HG02678 (cell line): ENCODE results near the gene NEBL.

ENCODE experiments used
- ATAC-seq: cut with Tn5 transposase; IDR thresholded peaks from one replicate; pipeline ENCODE4 v1.9.1; 2021; ENCODE audit warnings: mild to moderate bottlenecking, moderate library complexity; ENCODE audit not compliant: unreplicated experiment

The NEBL gene

GRCh38 chr10:20795391-20795790 is 101.7 kb downstream of the NEBL start:
- ATAC-seq: no peak

GRCh38 chr10:20785174-20785573 is 111.9 kb downstream of the NEBL start:
- ATAC-seq: no peak

GRCh38 chr10:20778008-20778757 is 118.9 kb downstream of the NEBL start:
- ATAC-seq: no peak

GRCh38 chr10:20776384-20777118 is 120.6 kb downstream of the NEBL start:
- ATAC-seq: no peak

GRCh38 chr10:20771051-20771450 is 126.1 kb downstream of the NEBL start:
- no peak for ATAC-seq

- ATAC-seq: no peak
Observed at GRCh38 chr10:20769481-20769880, 127.6 kb downstream of the NEBL start.

- ATAC-seq: no peak
Observed at GRCh38 chr10:20768843-20769242, 128.3 kb downstream of the NEBL start.

GRCh38 chr10:20767028-20767427 is 130.1 kb downstream of the NEBL start:
- ATAC-seq: no peak

- no peak for ATAC-seq
Observed at GRCh38 chr10:20765066-20765465, 132.0 kb downstream of the NEBL start.

GRCh38 chr10:20760460-20760859 is 136.7 kb downstream of the NEBL start:
- ATAC-seq: no peak

- no peak for ATAC-seq
Observed at GRCh38 chr10:20748551-20748950, 148.6 kb downstream of the NEBL start.

GRCh38 chr10:20747782-20748181 is 149.3 kb downstream of the NEBL start:
- ATAC-seq: no peak

GRCh38 chr10:20746856-20747255 is 150.3 kb downstream of the NEBL start:
- ATAC-seq: no peak

- no peak for ATAC-seq
Observed at GRCh38 chr10:20745556-20746375, 151.3 kb downstream of the NEBL start.

GRCh38 chr10:20744821-20745220 is 152.3 kb downstream of the NEBL start:
- ATAC-seq: no peak

GRCh38 chr10:20743942-20744341 is 153.2 kb downstream of the NEBL start:
- ATAC-seq: no peak

- no peak for ATAC-seq
Observed at GRCh38 chr10:20742737-20743541, 154.2 kb downstream of the NEBL start.

- no peak for ATAC-seq
Observed at GRCh38 chr10:20740120-20740519, 157.0 kb downstream of the NEBL start.

GRCh38 chr10:20737107-20737506 is 160.0 kb downstream of the NEBL start:
- ATAC-seq: no peak
